ENCODE data around the gene CNIH2.

DNA sequence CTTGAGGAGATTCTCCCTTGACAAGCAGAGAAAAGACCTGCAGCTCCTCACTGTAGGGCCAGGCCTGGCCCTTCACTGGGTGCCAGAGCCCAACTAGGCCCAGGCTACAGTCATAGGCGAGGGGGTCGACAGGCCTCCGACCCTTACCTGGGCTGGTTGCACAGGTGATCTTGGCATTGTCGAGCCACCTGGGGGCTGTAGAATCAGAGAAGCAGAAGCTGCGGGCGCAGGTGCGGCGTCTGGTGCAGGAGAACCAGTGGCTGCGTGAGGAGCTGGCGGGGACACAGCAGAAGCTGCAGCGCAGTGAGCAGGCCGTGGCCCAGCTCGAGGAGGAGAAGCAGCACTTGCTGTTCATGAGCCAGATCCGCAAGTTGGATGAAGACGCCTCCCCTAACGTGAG is 16.4 kb upstream of the CNIH2 start:
- TF ChIP-seq, protein P1, sequence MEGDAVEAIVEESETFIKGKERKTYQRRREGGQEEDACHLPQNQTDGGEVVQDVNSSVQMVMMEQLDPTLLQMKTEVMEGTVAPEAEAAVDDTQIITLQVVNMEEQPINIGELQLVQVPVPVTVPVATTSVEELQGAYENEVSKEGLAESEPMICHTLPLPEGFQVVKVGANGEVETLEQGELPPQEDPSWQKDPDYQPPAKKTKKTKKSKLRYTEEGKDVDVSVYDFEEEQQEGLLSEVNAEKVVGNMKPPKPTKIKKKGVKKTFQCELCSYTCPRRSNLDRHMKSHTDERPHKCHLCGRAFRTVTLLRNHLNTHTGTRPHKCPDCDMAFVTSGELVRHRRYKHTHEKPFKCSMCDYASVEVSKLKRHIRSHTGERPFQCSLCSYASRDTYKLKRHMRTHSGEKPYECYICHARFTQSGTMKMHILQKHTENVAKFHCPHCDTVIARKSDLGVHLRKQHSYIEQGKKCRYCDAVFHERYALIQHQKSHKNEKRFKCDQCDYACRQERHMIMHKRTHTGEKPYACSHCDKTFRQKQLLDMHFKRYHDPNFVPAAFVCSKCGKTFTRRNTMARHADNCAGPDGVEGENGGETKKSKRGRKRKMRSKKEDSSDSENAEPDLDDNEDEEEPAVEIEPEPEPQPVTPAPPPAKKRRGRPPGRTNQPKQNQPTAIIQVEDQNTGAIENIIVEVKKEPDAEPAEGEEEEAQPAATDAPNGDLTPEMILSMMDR (IDR thresholded peaks at IDR 0.05 in 2 of 3, conservative IDR thresholded peaks at IDR 0.05 in 1 of 3; ENCODE audit: borderline replicate concordance in 1 of 3, insufficient read depth in 1 of 3, low read depth in 2 of 3, low read length in 2 of 3): no peak
- TF ChIP-seq POLR2AphosphoS5 (IDR thresholded peaks at IDR 0.05; ENCODE audit: low read depth, low read length) (no peak), SRF (IDR thresholded peaks at IDR 0.05; ENCODE audit: low read depth) (no peak), YY1 (IDR thresholded peaks at IDR 0.05; ENCODE audit: extremely low read depth, insufficient replicate concordance, low read depth, low read length) (no peak), POLR2A (IDR thresholded peaks at IDR 0.05; ENCODE audit: borderline replicate concordance, extremely low read depth, insufficient read depth, insufficient read length) (no peak), JUND (IDR thresholded peaks at IDR 0.05) (no peak), SP1 (IDR thresholded peaks at IDR 0.05; ENCODE audit: low read depth) (no peak), EZH2phosphoT487 (IDR thresholded peaks at IDR 0.05; ENCODE audit: borderline replicate concordance) (no peak), CEBPB (IDR thresholded peaks at IDR 0.05; ENCODE audit: low read depth) (no peak), EZH2 (IDR thresholded peaks at IDR 0.05) (no peak), ELF1 (IDR thresholded peaks at IDR 0.05; ENCODE audit: borderline replicate concordance, low read depth) (no peak), RAD21 (IDR thresholded peaks at IDR 0.05; ENCODE audit: low read depth) (no peak)

Data from HCT116 (cell line).